COLO829 (cell line): ENCODE data around the gene ERC2.

ENCODE experiments used
- DNase-seq: peaks from one replicate; pipeline ENCODE4 v3.0.0; 2012; ENCODE audit warnings: low spot score

ERC2 gene

GRCh38 chr3:55984626-55985025 lies 483.6 kb downstream of the ERC2 start:
- no peak for DNase-seq

GRCh38 chr3:55978953-55979352 lies 489.3 kb downstream of the ERC2 start:
- DNase-seq = no peak

- no peak for DNase-seq
These were observed 493.7 kb downstream of the ERC2 start for GRCh38 chr3:55974421-55975165.

- no peak for DNase-seq
These were observed 498.6 kb downstream of the ERC2 start for GRCh38 chr3:55969634-55970033.

GRCh38 chr3:55968331-55968730 lies 499.9 kb downstream of the ERC2 start:
- DNase-seq = no peak

GRCh38 chr3:55966566-55966965 lies 501.7 kb downstream of the ERC2 start:
- DNase-seq = no peak

- DNase-seq = no peak
These were observed 502.5 kb downstream of the ERC2 start for GRCh38 chr3:55965776-55966175.

GRCh38 chr3:55964491-55964985 lies 503.7 kb downstream of the ERC2 start:
- DNase-seq = no peak

GRCh38 chr3:55963601-55964000 lies 504.7 kb downstream of the ERC2 start:
- no peak for DNase-seq

- DNase-seq = no peak
These were observed 508.7 kb downstream of the ERC2 start for GRCh38 chr3:55959471-55960080.

GRCh38 chr3:55958605-55959004 lies 509.7 kb downstream of the ERC2 start:
- DNase-seq = no peak

GRCh38 chr3:55955891-55956477 lies 512.3 kb downstream of the ERC2 start:
- DNase-seq = no peak

GRCh38 chr3:55951388-55951787 lies 516.9 kb downstream of the ERC2 start:
- no peak for DNase-seq

GRCh38 chr3:55947406-55947805 lies 520.9 kb downstream of the ERC2 start:
- DNase-seq = no peak

- DNase-seq = no peak
These were observed 521.6 kb downstream of the ERC2 start for GRCh38 chr3:55946574-55947160.

- DNase-seq = no peak
These were observed 525.4 kb downstream of the ERC2 start for GRCh38 chr3:55942868-55943267.

GRCh38 chr3:55939287-55939686 lies 529.0 kb downstream of the ERC2 start:
- no peak for DNase-seq

- DNase-seq = no peak
These were observed 531.0 kb downstream of the ERC2 start for GRCh38 chr3:55937301-55937700.

- no peak for DNase-seq
These were observed 531.7 kb downstream of the ERC2 start for GRCh38 chr3:55936549-55937052.

- no peak for DNase-seq
These were observed 533.0 kb downstream of the ERC2 start for GRCh38 chr3:55935241-55935640.

GRCh38 chr3:55934771-55935170 lies 533.5 kb downstream of the ERC2 start:
- no peak for DNase-seq

- DNase-seq = no peak
These were observed 539.0 kb downstream of the ERC2 start for GRCh38 chr3:55929154-55929869.
